Omental fat pad (tissue), 4 donors: ENCODE measurements around the gene MEF2A. TPM values are rescaled to one million over a fixed set of nuclear protein-coding genes. Genes with fewer than 3 reads are reported as not detected.

ENCODE experiments used
- ATAC-seq: fragments of 150-250 bp; one replicate; pipeline ENCODE4 v1.9.1; 2016; ENCODE audit warnings: mild to moderate bottlenecking, moderate library complexity; ENCODE audit not compliant: low FRiP score
- DNase-seq: peaks from one replicate; pipeline ENCODE4 v3.0.0-alpha.2; 2019; ENCODE audit warnings: low spot score
- CTCF ChIP-seq, 3 donors: fragments of 450-650 bp; IDR thresholded peaks; one replicate each; pipeline ENCODE4 v1.5.1; 2016 to 2017; ENCODE audit warnings: antibody characterized with exemption in 3 of 3, mild to moderate bottlenecking in 3 of 3, moderate library complexity in 2 of 3
- total RNA-seq, 4 donors: library from RNA; depleted of rRNA; stranded (reverse); fragments of >200 nt; gene quantifications; one replicate each; pipeline ENCODE4 v1.1.0, GENCODE V29; 2016

MEF2A gene
- total RNA-seq, 4 donors from 2014 or later, result 47.8 to 74.4 (median 54.0) TPM

- no peak for DNase-seq
- no peak for TF ChIP-seq CTCF (IDR thresholded peaks at IDR 0.05)
- ATAC-seq, result no peak
Measured at GRCh38 chr15:99722406-99722805, 156.6 kb downstream of the MEF2A start.

- DNase-seq (no peak), ATAC-seq (no peak)
- no peak for TF ChIP-seq CTCF (IDR thresholded peaks at IDR 0.05)
Measured at GRCh38 chr15:99726333-99726732, 160.5 kb downstream of the MEF2A start.

- TF ChIP-seq CTCF (IDR thresholded peaks at IDR 0.05), result no peak
- DNase-seq (no peak), ATAC-seq (no peak)
Measured at GRCh38 chr15:99727330-99727729, 161.5 kb downstream of the MEF2A start.

- TF ChIP-seq CTCF (IDR thresholded peaks at IDR 0.05), result no peak
- DNase-seq, result no peak
Measured at GRCh38 chr15:99727733-99728132, 161.9 kb downstream of the MEF2A start.

GRCh38 chr15:99728916-99729315 is 163.1 kb downstream of the MEF2A start:
- ATAC-seq (no peak), DNase-seq (no peak)
- no peak for TF ChIP-seq CTCF (IDR thresholded peaks at IDR 0.05)

More at GRCh38 chr15:99727733-99728132, 161.9 kb downstream of the MEF2A start:
- ATAC-seq, result no peak

- no peak for ATAC-seq
- no peak for TF ChIP-seq CTCF (IDR thresholded peaks at IDR 0.05)
- DNase-seq, result no peak
Measured at GRCh38 chr15:99729327-99729726, 163.5 kb downstream of the MEF2A start.

- DNase-seq (no peak), ATAC-seq (no peak)
- TF ChIP-seq CTCF (IDR thresholded peaks at IDR 0.05), result no peak
Measured at GRCh38 chr15:99729920-99730319, 164.1 kb downstream of the MEF2A start.
